Measurements from ENCODE around the gene KLHL17. TPM values are rescaled to one million over a fixed set of nuclear protein-coding genes. Genes with fewer than 3 reads are reported as not detected.

The KLHL17 gene
- total and polyA plus RNA-seq, 10 donors: 12.0 to 31.6 (median 18.8) TPM

DNA sequence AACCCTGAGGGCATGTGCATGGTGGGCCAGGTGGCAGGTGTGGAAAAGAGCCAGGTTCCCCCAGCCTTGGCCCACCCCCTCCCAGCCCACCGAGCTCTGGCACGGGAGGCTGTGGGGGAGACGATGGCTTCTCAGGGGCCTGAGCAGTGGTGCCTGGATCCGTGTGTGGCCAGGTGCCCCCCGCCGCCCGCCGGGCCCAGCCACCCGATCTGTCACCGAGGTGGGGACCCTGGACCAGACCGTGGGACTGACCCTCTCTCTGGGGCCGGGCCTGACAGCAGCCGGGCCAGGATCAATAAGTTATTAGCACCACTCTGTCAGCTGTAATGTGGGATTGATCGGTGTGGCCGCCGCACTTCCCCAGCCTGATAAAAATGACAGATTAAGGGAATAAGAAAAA lies 22.9 kb upstream of the KLHL17 start:
- intact Hi-C loops (cut with DNase I; ENCODE audit: low total_unique reads): no loop called here
- no peak for DNase-seq
- H3K27ac ChIP-seq: peak overlapping the region in 1 of 8 donors; percentile 85
- 87 to 90% (median 88%) methylated on average over 11 to 16 of the region's 16 CpGs for WGBS, 5 donors
- H3K27me3 ChIP-seq (replicated peaks in 1 of 7): peaks cover 9 to 92% (median 74%) of the 10 kb centered on the region in 7 donors
- TF ChIP-seq, protein P1, sequence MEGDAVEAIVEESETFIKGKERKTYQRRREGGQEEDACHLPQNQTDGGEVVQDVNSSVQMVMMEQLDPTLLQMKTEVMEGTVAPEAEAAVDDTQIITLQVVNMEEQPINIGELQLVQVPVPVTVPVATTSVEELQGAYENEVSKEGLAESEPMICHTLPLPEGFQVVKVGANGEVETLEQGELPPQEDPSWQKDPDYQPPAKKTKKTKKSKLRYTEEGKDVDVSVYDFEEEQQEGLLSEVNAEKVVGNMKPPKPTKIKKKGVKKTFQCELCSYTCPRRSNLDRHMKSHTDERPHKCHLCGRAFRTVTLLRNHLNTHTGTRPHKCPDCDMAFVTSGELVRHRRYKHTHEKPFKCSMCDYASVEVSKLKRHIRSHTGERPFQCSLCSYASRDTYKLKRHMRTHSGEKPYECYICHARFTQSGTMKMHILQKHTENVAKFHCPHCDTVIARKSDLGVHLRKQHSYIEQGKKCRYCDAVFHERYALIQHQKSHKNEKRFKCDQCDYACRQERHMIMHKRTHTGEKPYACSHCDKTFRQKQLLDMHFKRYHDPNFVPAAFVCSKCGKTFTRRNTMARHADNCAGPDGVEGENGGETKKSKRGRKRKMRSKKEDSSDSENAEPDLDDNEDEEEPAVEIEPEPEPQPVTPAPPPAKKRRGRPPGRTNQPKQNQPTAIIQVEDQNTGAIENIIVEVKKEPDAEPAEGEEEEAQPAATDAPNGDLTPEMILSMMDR (IDR thresholded peaks at IDR 0.05 in 8 of 11, conservative IDR thresholded peaks at IDR 0.05 in 3 of 11): no peak
- TF ChIP-seq POLR2AphosphoS5 (IDR thresholded peaks at IDR 0.05) (no peak), POLR2A (IDR thresholded peaks at IDR 0.05) (no peak)
- no peak overlapping the region for H3K4me3 ChIP-seq
- no peaks in the 10 kb centered on the region for H3K36me3 ChIP-seq
- H3K9me3 ChIP-seq: no peaks in the 10 kb centered on the region
- peaks cover 21 to 68% (median 48%) of the 10 kb centered on the region in 6 donors for H3K4me1 ChIP-seq

DNA sequence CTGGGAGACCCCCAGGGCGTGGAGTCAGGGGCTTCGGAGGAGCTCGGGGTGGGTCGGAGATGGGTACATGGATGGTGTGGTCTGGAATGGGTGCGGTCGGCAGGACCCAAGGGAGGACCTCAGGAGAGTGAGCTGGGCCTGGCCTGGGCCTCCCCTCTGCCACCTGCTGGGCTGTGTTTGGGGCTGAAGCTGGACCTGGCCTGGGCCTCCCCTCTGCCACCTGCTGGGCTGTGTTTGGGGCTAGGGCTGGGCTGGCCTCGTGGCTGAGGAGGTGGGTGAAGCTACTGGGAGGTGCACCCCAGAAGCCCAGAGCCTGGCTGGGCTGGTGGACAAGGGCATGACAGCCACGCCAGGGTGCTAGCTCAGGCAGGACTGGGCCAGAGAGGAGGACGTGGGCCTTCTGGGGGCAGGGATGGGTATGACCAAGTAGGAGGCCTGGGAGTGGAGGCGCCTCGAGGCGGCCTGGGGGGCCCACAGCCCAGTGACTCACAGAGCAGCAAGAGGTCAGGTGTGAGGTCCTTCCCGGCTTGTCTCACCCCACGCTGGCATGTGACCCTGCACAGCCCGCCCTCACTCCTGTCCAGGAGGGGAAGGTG lies 22.2 kb upstream of the KLHL17 start:
- intact Hi-C loops (cut with DNase I; ENCODE audit: low total_unique reads): no loop called here
- H3K36me3 ChIP-seq: no peaks in the 10 kb centered on the region
- no peak overlapping the region for H3K4me3 ChIP-seq
- no peaks in the 10 kb centered on the region for H3K9me3 ChIP-seq
- H3K27me3 ChIP-seq (replicated peaks in 1 of 7): peaks cover 11 to 92% (median 81%) of the 10 kb centered on the region in 7 donors
- TF ChIP-seq, protein P1 (IDR thresholded peaks at IDR 0.05 in 8 of 11, conservative IDR thresholded peaks at IDR 0.05 in 3 of 11): peak in 5 of 11 experiments; percentile 14 to 30 (median 20)
- peak in 1 of 3 donors; percentile 11 for TF ChIP-seq POLR2AphosphoS5 (IDR thresholded peaks at IDR 0.05)
- no peak for TF ChIP-seq POLR2A (IDR thresholded peaks at IDR 0.05)
- H3K4me1 ChIP-seq: peaks cover 21 to 70% (median 53%) of the 10 kb centered on the region in 6 donors
- peak overlapping the region in 1 of 8 donors; percentile 85 for H3K27ac ChIP-seq
- WGBS, 5 donors: 73 to 78% (median 76%) methylated on average over 8 to 15 of the region's 15 CpGs
- no peak for DNase-seq

DNA sequence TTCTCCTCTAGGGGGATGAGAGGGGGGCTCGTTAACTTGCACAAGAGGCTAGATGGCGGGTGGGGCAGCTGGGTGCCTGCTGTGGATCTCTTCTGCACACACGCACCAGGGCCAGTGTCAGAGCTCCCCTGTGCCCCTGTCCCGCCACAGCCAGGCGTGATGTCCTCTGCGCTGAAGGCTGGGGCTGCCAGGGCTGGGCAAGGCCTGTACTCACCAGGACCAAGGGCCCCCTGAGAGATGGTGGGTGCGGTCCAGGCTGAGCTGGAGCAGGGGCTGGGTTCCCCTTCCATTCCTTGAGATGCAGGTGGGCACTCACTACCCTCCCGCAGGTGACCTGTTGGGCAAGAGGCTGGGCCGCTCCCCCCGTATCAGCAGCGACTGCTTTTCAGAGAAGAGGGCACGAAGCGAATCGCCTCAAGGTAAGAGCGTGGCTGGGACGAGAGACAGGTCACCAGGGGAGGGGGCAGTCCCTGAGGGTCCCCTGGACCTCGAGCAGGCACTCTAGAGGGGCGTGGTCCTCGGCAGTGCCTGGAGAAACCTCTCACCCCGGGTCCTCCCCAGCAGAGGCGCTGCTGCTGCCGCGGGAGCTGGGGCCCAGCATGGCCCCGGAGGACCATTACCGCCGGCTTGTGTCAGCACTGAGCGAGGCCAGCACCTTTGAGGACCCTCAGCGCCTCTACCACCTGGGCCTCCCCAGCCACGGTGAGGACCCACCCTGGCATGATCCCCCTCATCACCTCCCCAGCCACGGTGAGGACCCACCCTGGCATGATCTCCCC lies 21.5 kb upstream of the KLHL17 start:
- H3K36me3 ChIP-seq: peaks cover 0 to 4% (median 1%) of the 10 kb centered on the region in 6 donors
- H3K4me1 ChIP-seq: peaks cover 21 to 77% (median 52%) of the 10 kb centered on the region in 6 donors
- no peak for DNase-seq
- intact Hi-C loops (cut with DNase I; ENCODE audit: low total_unique reads): no loop called here
- H3K27ac ChIP-seq: peak overlapping the region in 2 of 8 donors; percentile 77 to 85
- 68 to 85% (median 77%) methylated on average over 25 to 30 of the region's 30 CpGs for WGBS, 5 donors
- no peaks in the 10 kb centered on the region for H3K9me3 ChIP-seq
- no peak overlapping the region for H3K4me3 ChIP-seq
- peaks cover 11 to 93% (median 81%) of the 10 kb centered on the region in 7 donors for H3K27me3 ChIP-seq (replicated peaks in 1 of 7)
- no peak for TF ChIP-seq POLR2A (IDR thresholded peaks at IDR 0.05)
- no peak for TF ChIP-seq POLR2AphosphoS5 (IDR thresholded peaks at IDR 0.05)
- TF ChIP-seq, protein P1 (IDR thresholded peaks at IDR 0.05 in 8 of 11, conservative IDR thresholded peaks at IDR 0.05 in 3 of 11): no peak

Data from spleen (tissue), 11 donors.